GM18520 (cell line): ENCODE measurements around the gene MAPKAP1.

Experiments
- ATAC-seq: cut with Tn5 transposase; IDR thresholded peaks from one replicate; pipeline ENCODE4 v1.9.1; 2021; ENCODE audit not compliant: unreplicated experiment

The MAPKAP1 gene

DNA sequence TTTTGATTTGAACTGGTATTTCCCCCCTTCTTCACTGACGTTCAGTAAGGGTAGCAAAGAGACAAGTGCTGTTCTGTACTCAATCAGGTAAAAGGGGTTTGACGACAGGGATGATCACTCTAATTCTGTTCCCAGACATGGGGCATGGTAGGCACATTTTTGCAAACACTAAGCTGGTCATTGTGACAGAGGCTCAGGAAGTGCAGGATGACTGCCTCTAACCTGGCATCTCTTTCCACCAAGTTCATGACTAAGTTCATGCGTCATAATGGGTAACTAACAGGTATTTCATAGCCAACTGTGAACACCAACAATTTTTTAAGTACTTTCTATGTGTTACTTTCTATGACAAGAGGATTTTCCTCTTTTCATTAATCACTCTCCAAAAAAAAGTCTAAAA is 166.5 kb downstream of the MAPKAP1 start:
- no peak for ATAC-seq

- no peak for ATAC-seq
These were observed 168.9 kb downstream of the MAPKAP1 start for GRCh38 chr9:125538092-125538473.

DNA sequence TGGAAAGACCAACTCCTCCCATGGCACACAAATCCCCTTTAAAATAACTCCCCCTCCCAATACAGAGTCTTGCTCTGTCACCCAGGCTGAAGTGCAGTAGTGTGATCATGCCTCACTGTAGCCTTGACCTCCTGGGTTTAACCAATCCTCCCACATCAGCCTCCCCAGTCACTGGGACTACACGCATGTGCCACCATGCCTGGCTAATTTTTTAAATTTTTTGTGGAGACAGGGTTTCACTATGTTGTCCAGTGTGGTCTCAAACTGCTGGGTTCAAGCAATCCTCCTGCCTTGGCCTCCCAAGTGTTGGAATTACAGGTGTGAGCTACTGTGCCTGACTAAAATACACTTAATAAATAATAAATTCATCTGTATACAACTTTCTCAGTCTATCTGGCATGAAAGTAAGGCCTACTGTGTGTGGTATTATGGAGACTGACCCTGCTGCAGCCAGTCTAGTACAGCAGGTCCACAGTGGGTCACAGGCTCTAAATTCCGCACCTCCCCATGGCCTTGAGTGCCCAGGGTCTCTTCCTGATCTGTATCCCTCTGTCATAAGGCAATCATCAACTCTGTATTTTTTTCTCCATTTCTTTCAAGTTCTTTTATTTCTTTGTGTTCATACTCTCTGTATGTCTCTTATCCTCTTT is 169.4 kb downstream of the MAPKAP1 start:
- ATAC-seq, result no peak

DNA sequence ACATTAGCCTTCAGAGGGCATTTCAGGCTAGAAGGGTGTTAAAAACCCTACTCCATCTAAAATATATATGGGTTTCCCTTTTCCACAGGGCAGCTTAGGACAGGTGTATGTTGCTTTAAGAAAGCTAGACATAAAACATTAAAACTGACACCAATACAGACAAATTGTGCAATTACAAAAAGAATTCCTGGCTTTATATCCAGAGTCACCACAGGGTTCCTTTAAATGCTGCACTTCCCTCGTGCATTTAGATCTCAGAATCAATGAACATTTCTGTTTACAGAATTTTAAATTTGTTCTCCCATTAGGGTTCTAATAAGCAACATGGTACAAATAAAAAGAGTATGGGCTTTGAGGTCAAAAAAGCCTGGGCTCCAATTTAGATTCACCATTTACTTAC is 170.2 kb downstream of the MAPKAP1 start:
- no peak for ATAC-seq

GRCh38 chr9:125536167-125536772 is 170.7 kb downstream of the MAPKAP1 start:
- ATAC-seq, result no peak

GRCh38 chr9:125534971-125535701 is 171.9 kb downstream of the MAPKAP1 start:
- no peak for ATAC-seq

- no peak for ATAC-seq
These were observed 174.0 kb downstream of the MAPKAP1 start for GRCh38 chr9:125532812-125533594.

DNA sequence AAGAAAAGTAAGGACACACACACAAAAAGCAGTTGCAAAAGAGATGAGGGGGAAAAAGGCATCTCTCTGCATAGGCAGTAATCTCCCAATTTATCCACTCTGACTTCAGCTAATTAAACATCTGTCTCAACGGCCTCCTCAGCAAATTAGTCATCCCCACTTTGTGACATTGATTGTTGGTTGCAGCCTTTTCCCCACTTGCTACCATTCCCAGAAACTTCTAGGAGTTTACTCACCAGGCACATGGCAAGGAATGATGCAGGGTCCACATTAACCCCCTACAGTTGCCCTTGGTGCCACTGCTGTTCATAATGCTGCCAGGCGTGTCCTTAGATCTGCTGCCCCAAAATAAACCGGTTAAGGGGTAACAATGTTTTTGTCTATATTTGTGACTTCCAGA is 174.6 kb downstream of the MAPKAP1 start:
- ATAC-seq, result no peak

DNA sequence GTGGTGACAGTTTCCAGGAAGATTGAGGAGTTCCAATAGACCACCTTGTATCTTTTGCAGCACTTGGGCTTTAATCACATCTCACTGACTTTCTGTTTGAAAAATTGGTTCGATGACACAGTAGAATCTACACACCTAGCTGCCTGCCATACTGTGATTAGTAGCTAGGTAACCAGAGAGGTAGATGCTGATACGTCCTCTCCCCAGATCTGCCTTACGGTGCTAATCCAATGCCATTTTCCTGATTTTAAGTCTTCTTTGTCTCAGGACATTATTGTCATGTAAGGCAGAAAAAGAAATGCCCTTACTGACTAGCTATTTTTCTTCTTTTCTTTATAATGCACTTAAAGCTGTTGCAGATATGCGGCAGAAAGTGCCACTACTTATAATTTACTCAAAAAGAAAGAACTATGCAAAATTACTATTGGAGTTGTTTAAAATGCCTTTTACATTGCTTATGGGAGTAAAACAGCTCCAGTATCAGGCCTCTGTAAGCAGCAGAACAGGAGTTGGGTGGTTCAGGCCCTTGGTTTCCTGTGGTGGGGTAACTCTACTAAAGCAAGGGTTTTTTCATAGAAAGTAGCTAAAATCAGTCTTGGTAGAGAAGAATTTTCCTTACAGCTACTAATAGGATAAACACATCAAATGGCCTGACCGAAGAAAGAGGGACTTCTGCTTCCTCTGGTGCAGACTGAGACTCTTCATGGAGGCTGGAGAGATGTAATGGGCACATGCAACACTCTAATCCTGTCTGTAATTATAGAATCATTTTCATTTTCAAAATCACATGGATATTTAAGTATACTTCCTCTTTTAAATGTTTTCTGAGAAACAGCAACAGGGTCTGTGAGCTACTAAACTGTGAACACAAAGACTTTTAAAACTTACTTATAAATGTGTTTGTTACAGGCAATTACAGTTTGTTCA is 177.2 kb downstream of the MAPKAP1 start:
- ATAC-seq, result peak; percentile 31

DNA sequence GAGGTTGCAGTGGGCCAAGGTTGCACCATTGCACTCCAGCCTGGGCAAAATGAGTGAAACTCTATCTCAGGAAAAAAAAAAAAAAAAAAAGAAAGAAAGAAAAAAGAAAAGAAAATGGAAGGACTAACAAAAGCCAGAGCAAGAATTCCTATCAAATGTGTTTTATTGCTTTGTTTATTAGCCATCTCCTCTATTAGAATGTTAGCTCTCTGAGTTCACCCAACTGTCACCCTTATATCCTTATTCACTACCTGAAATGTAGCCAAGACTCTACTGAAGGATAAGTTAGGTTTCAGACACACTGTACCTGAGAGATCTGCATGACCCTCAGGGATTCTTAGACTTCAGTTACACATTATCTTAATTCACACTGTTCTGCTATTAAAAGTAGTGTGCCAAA is 177.9 kb downstream of the MAPKAP1 start:
- no peak for ATAC-seq

- no peak for ATAC-seq
These were observed 179.5 kb downstream of the MAPKAP1 start for GRCh38 chr9:125527471-125528002.

DNA sequence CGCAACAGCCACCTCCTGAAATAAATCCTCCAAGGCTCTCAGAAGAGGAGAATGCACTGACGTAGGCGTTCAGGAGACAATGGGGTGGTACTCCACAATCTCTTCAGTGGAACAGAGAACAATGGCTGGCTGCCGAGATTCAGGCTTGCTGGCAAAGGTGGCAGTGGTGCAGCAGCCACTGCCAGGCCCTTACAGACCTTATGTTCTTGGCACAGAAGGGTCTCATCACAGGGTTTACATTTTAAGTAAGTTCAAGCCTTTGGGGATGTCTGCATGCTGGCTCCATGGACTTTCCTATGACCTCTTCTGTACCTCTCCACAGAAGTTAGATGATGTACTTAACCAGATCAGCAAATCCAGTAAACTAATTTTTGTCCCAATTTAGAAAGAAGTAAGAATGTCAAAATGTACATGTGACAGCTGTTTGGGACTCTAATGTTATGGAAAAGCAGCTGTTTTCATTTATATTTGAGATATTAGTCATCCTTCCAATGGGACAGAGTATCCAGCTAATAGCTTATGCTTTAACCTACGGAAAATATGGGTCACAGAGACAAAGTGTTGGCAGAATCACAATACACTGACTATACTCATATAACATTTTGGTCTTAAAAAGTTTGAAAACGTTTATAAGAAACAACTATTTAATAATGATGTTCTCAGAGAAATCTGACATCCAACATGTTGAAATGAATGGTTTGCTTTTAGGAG is 180.9 kb downstream of the MAPKAP1 start:
- ATAC-seq, result no peak

- ATAC-seq, result no peak
These were observed 182.2 kb downstream of the MAPKAP1 start for GRCh38 chr9:125524583-125525355.

DNA sequence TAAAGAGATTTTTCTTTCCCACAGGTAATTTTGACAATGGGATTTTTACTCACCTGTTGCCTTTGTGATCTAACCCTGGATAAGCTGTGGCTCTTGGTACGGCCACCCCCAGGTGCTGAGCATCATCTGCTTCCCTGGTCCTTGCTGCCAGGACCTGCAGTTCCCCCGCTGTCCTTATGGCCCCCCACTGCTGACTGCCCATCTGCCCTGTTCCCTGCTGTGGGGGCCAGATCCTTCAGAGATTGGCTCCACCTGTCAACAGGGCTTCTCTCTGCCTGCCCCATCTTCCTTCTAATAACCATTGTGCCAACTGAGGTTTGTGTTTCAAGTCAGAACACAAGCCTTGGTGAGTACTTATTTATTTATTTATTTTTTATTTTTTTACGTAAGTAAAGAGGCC is 183.3 kb downstream of the MAPKAP1 start:
- ATAC-seq, result no peak

- ATAC-seq, result no peak
These were observed 184.7 kb downstream of the MAPKAP1 start for GRCh38 chr9:125522328-125522725.

- no peak for ATAC-seq
These were observed 185.3 kb downstream of the MAPKAP1 start for GRCh38 chr9:125521462-125522327.

- ATAC-seq, result no peak
These were observed 187.3 kb downstream of the MAPKAP1 start for GRCh38 chr9:125519734-125520133.

DNA sequence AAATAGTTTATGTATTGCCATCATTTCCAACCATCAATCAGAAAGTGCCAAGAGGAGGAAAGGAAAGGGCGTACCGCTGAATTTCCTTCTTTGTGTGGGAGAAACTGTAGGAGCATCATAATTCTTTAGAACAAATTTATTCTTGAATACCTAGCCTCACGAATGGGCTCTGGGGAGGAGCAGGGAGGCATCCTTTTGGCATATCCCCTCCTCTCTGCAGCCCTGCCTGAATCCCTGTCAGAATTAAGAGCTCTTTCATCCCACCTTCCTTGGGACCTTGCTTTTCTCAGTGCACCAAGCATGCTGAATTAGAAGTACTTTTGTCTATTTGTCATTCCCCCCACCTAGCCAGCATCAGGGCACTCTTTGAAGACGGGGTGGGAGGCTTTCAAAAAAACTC is 189.4 kb downstream of the MAPKAP1 start:
- ATAC-seq, result no peak
